ENCODE results near the gene PPP2R3B. TPM values are rescaled to one million over a fixed set of nuclear protein-coding genes. Genes with fewer than 3 reads are reported as not detected.

Gene PPP2R3B
- total and polyA plus RNA-seq, 2 of the 4 experiments (the other 2 are of a cell fraction) = 13.2 to 13.3 TPM

- ChIA-PET POLR2A (ENCODE audit: unreplicated experiment) (no interaction called here), CTCF (no interaction called here)
- Histone ChIP-seq H3K36me3 (ENCODE audit: control insufficient read depth, insufficient read depth, low read length) (peaks cover 23% of the 10 kb centered on the region; the same call in 1 of the 2 replicates), H4K91ac (ENCODE audit: insufficient read depth, low read depth, low read length) (no peak overlapping the region), H2BK120ac (ENCODE audit: low read depth, low read length) (no peak overlapping the region), H3K23ac (ENCODE audit: low read depth, low read length) (no peak overlapping the region), H3K56ac (ENCODE audit: extremely low read depth, insufficient read depth, low read length) (no peak overlapping the region), H3K9me1 (ENCODE audit: insufficient read depth, low read length) (no peaks in the 10 kb centered on the region), H3K79me1 (ENCODE audit: low read depth in 1 of 2, low read length in 2 of 2) (no peaks in the 10 kb centered on the region), H4K20me1 (ENCODE audit: insufficient read depth, low read length) (no peaks in the 10 kb centered on the region; the same call in 1 of the 2 replicates), H4K8ac (ENCODE audit: low read depth in 2 of 2, low read length in 2 of 2) (no peak overlapping the region), H2AFZ (replicated peaks; ENCODE audit: low read length, poor library complexity) (no peak overlapping the region), H2BK15ac (ENCODE audit: low read depth, low read length) (no peak overlapping the region), H2AK9ac (replicated peaks; ENCODE audit: low read depth, low read length, poor library complexity) (no peak overlapping the region), H3K4me2 (ENCODE audit: low read depth, low read length) (no peak overlapping the region), H3K14ac (replicated peaks; ENCODE audit: low read depth, low read length) (no peak overlapping the region), H3K27me3 (ENCODE audit: control insufficient read depth, insufficient read depth, low read length) (no peaks in the 10 kb centered on the region), H3K27ac (ENCODE audit: insufficient read depth, low read length) (no peak overlapping the region), H2BK5ac (ENCODE audit: low read depth, low read length, poor library complexity, severe bottlenecking) (no peak overlapping the region), H2AK5ac (ENCODE audit: low read depth, low read length) (no peak overlapping the region), H3K4me3 (ENCODE audit: insufficient read depth, low read depth, low read length) (no peak overlapping the region), H4K5ac (ENCODE audit: low read depth, low read length) (no peak overlapping the region), H3K4ac (ENCODE audit: low read depth, low read length) (no peak overlapping the region), H2BK20ac (ENCODE audit: low read depth, low read length) (no peak overlapping the region), H3K18ac (ENCODE audit: low read depth, low read length) (no peak overlapping the region), H3K9me3 (ENCODE audit: control insufficient read depth, insufficient read depth, low read length) (peaks cover 3% of the 10 kb centered on the region; the same call in 1 of the 2 replicates), H3K4me1 (ENCODE audit: control insufficient read depth, insufficient read depth, low read length) (peaks cover 3% of the 10 kb centered on the region), H3K9ac (ENCODE audit: low read depth, low read length) (no peak overlapping the region)
- ATAC-seq (ENCODE audit: low read depth) (no peak), DNase-seq (no peak)
- in situ Hi-C loops (cut with MboI; ENCODE audit: low sequenced_read_pairs) (no loop called here), dilution Hi-C loops (cut with HindIII; ENCODE audit: low sequenced_read_pairs, unreplicated experiment) (no loop called here), intact Hi-C loops (cut with micrococcal nuclease) (no loop called here)
- WGBS, 2 experiments (ENCODE audit: extremely low coverage in 2 of 2, insufficient read length in 1 of 2) = 100% methylated on average over 2 of the region's 17 CpGs; no CpG with 5 or more reads in 1 of the 2 experiments
- TF ChIP-seq MXI1 (IDR thresholded peaks at IDR 0.05; ENCODE audit: borderline replicate concordance, low read depth, low read length) (no peak), BHLHE40 (IDR thresholded peaks at IDR 0.05; ENCODE audit: low read depth, low read length) (no peak), RCOR1 (IDR thresholded peaks at IDR 0.05; ENCODE audit: insufficient replicate concordance, low read length) (no peak), CEBPB (IDR thresholded peaks at IDR 0.05; ENCODE audit: low read depth, low read length) (no peak), NFE2L2 (IDR thresholded peaks at IDR 0.05; ENCODE audit: low read depth, low read length) (no peak), MAFK (IDR thresholded peaks at IDR 0.05; ENCODE audit: low read depth, low read length) (no peak)
- TF ChIP-seq, protein P1, sequence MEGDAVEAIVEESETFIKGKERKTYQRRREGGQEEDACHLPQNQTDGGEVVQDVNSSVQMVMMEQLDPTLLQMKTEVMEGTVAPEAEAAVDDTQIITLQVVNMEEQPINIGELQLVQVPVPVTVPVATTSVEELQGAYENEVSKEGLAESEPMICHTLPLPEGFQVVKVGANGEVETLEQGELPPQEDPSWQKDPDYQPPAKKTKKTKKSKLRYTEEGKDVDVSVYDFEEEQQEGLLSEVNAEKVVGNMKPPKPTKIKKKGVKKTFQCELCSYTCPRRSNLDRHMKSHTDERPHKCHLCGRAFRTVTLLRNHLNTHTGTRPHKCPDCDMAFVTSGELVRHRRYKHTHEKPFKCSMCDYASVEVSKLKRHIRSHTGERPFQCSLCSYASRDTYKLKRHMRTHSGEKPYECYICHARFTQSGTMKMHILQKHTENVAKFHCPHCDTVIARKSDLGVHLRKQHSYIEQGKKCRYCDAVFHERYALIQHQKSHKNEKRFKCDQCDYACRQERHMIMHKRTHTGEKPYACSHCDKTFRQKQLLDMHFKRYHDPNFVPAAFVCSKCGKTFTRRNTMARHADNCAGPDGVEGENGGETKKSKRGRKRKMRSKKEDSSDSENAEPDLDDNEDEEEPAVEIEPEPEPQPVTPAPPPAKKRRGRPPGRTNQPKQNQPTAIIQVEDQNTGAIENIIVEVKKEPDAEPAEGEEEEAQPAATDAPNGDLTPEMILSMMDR (conservative IDR thresholded peaks at IDR 0.05; ENCODE audit: low read depth, low read length) = no peak
- TF ChIP-seq, protein P2, sequence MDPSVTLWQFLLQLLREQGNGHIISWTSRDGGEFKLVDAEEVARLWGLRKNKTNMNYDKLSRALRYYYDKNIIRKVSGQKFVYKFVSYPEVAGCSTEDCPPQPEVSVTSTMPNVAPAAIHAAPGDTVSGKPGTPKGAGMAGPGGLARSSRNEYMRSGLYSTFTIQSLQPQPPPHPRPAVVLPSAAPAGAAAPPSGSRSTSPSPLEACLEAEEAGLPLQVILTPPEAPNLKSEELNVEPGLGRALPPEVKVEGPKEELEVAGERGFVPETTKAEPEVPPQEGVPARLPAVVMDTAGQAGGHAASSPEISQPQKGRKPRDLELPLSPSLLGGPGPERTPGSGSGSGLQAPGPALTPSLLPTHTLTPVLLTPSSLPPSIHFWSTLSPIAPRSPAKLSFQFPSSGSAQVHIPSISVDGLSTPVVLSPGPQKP (IDR thresholded peaks at IDR 0.05; ENCODE audit: borderline replicate concordance, low read depth, low read length) = no peak
- TF ChIP-seq, protein P3, sequence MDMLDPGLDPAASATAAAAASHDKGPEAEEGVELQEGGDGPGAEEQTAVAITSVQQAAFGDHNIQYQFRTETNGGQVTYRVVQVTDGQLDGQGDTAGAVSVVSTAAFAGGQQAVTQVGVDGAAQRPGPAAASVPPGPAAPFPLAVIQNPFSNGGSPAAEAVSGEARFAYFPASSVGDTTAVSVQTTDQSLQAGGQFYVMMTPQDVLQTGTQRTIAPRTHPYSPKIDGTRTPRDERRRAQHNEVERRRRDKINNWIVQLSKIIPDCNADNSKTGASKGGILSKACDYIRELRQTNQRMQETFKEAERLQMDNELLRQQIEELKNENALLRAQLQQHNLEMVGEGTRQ (IDR thresholded peaks at IDR 0.05; ENCODE audit: low read depth, low read length) = no peak
- no TSS peak for BruUV-seq (replicated peaks)
Measured at GRCh38 chrX:335758-336155, 51.0 kb downstream of the PPP2R3B start.
